Muscle of leg (tissue), 11 donors: Measurements from ENCODE around the gene TK1. TPM values are rescaled to one million over a fixed set of nuclear protein-coding genes. Genes with fewer than 3 reads are reported as not detected.
A peak's percentile ranks its signal among the peaks of the same experiment; 100 is the strongest.

Experiments used
- DNase-seq: peaks from one replicate; pipeline ENCODE4 v3.0.0; 2013
- H3K27ac ChIP-seq: one replicate; pipeline ENCODE4 v1.5.1; 2013; ENCODE audit warnings: mild to moderate bottlenecking, low read length, control low read depth
- H3K27me3 ChIP-seq: one replicate; pipeline ENCODE4 v1.6.1; 2013; ENCODE audit warnings: low read length; ENCODE audit not compliant: control insufficient read depth, insufficient read depth
- H3K36me3 ChIP-seq: one replicate; pipeline ENCODE4 v1.6.1; 2013; ENCODE audit warnings: low read length; ENCODE audit not compliant: control insufficient read depth, insufficient read depth
- H3K4me1 ChIP-seq: one replicate; pipeline ENCODE4 v1.6.1; 2013; ENCODE audit warnings: low read length; ENCODE audit not compliant: control insufficient read depth, insufficient read depth
- H3K4me3 ChIP-seq: one replicate; pipeline ENCODE4 v1.5.1; 2013; ENCODE audit warnings: low read length, control low read depth
- H3K9me3 ChIP-seq: replicated peaks from 2 replicates; pipeline ENCODE4 v1.6.1; 2013; ENCODE audit warnings: low read depth, low read length; ENCODE audit not compliant: control insufficient read depth
- WGBS: methylation state at CpG from one replicate; pipeline ENCODE4 v1.1.5; 2013; ENCODE audit warnings: missing lambda C conversion rate; ENCODE audit not compliant: insufficient coverage; 5-methylcytosine and 5-hydroxymethylcytosine counted together
- polyA plus RNA-seq, 8 donors: library from polyadenylated mRNA; unstranded; fragments of 120-200 nt; gene quantifications; one replicate each; pipeline versions ENCODE4 v1.2.1 to v1.2.3, GENCODE V29; 2013; ENCODE audit warnings: inconsistent platforms in 1 of 8, low replicate concordance in 1 of 8; ENCODE audit not compliant: insufficient read length in 8 of 8, insufficient read depth in 1 of 8
- total RNA-seq: library from RNA; stranded (reverse); fragments of 120-200 nt; gene quantifications from one replicate; pipeline ENCODE4 v1.2.4, GENCODE V29; 2013

The TK1 gene
- total and polyA plus RNA-seq, 9 donors = 11.8 to 31.6 (median 27.5) TPM

- Histone ChIP-seq H3K4me1 (peaks cover 51% of the 10 kb centered on the region), H3K4me3 (no peak overlapping the region), H3K36me3 (peaks cover 34% of the 10 kb centered on the region), H3K9me3 (no peaks in the 10 kb centered on the region), H3K27me3 (no peaks in the 10 kb centered on the region), H3K27ac (no peak overlapping the region)
- no peak for DNase-seq
- WGBS = 91% methylated on average over 1 of the region's 2 CpGs
Observed at GRCh38 chr17:78180508-78180907, 6.3 kb downstream of the TK1 start.

GRCh38 chr17:78180083-78180482, 6.8 kb downstream of the TK1 start:
- peaks cover 37% of the 10 kb centered on the region for H3K36me3 ChIP-seq
- peaks cover 53% of the 10 kb centered on the region for H3K4me1 ChIP-seq
- H3K27me3 ChIP-seq = no peaks in the 10 kb centered on the region
- H3K9me3 ChIP-seq = no peaks in the 10 kb centered on the region
- no peak overlapping the region for H3K4me3 ChIP-seq
- 78% methylated on average over 6 of the region's 14 CpGs for WGBS
- no peak for DNase-seq
- peak overlapping the region; percentile 64 for H3K27ac ChIP-seq

- 89% methylated on average over 17 of the region's 17 CpGs for WGBS
- Histone ChIP-seq H3K4me3 (no peak overlapping the region), H3K9me3 (no peaks in the 10 kb centered on the region), H3K27ac (peak overlapping the region; percentile 64), H3K36me3 (peaks cover 43% of the 10 kb centered on the region), H3K27me3 (no peaks in the 10 kb centered on the region), H3K4me1 (peaks cover 53% of the 10 kb centered on the region)
- DNase-seq = no peak
Observed at GRCh38 chr17:78179372-78179771, 7.5 kb downstream of the TK1 start.

- Histone ChIP-seq H3K9me3 (no peaks in the 10 kb centered on the region), H3K27me3 (no peaks in the 10 kb centered on the region), H3K4me1 (peaks cover 73% of the 10 kb centered on the region), H3K36me3 (peaks cover 52% of the 10 kb centered on the region), H3K4me3 (no peak overlapping the region), H3K27ac (no peak overlapping the region)
- peak; percentile 69 for DNase-seq
- 0% methylated on average over 1 of the region's 14 CpGs for WGBS
Observed at GRCh38 chr17:78176548-78177025, 10.3 kb downstream of the TK1 start.

- no peak overlapping the region for H3K4me3 ChIP-seq
- H3K4me1 ChIP-seq = peaks cover 83% of the 10 kb centered on the region
- WGBS = 42% methylated on average over 10 of the region's 14 CpGs
- peaks cover 53% of the 10 kb centered on the region for H3K36me3 ChIP-seq
- H3K9me3 ChIP-seq = no peaks in the 10 kb centered on the region
- DNase-seq = no peak
- no peaks in the 10 kb centered on the region for H3K27me3 ChIP-seq
- H3K27ac ChIP-seq = peak overlapping the region; percentile 89
Observed at GRCh38 chr17:78175643-78175981, 11.2 kb downstream of the TK1 start.

- H3K27ac ChIP-seq = peak overlapping the region; percentile 89
- H3K4me1 ChIP-seq = peaks cover 84% of the 10 kb centered on the region
- H3K4me3 ChIP-seq = no peak overlapping the region
- peaks cover 50% of the 10 kb centered on the region for H3K36me3 ChIP-seq
- WGBS = 71% methylated on average over 21 of the region's 28 CpGs
- H3K9me3 ChIP-seq = no peaks in the 10 kb centered on the region
- H3K27me3 ChIP-seq = no peaks in the 10 kb centered on the region
- peak; percentile 72 for DNase-seq
Observed at GRCh38 chr17:78174870-78175642, 11.8 kb downstream of the TK1 start.

- no peak overlapping the region for H3K4me3 ChIP-seq
- 55% methylated on average over 13 of the region's 15 CpGs for WGBS
- no peaks in the 10 kb centered on the region for H3K9me3 ChIP-seq
- DNase-seq = peak; percentile 67
- no peaks in the 10 kb centered on the region for H3K27me3 ChIP-seq
- peaks cover 84% of the 10 kb centered on the region for H3K4me1 ChIP-seq
- peak overlapping the region; percentile 89 for H3K27ac ChIP-seq
- H3K36me3 ChIP-seq = peaks cover 48% of the 10 kb centered on the region
Observed at GRCh38 chr17:78174346-78174869, 12.4 kb downstream of the TK1 start.

GRCh38 chr17:78173097-78173715, 13.6 kb downstream of the TK1 start:
- Histone ChIP-seq H3K4me1 (peaks cover 79% of the 10 kb centered on the region), H3K4me3 (no peak overlapping the region), H3K27ac (peak overlapping the region; percentile 89), H3K36me3 (peaks cover 38% of the 10 kb centered on the region), H3K27me3 (no peaks in the 10 kb centered on the region), H3K9me3 (no peaks in the 10 kb centered on the region)
- DNase-seq = no peak
- whole genome bisulfite sequencing = 61% methylated on average over 6 of the region's 11 CpGs

GRCh38 chr17:78172249-78173051, 14.4 kb downstream of the TK1 start:
- WGBS = 45% methylated on average over 11 of the region's 19 CpGs
- Histone ChIP-seq H3K4me3 (no peak overlapping the region), H3K9me3 (no peaks in the 10 kb centered on the region), H3K27ac (peak overlapping the region; percentile 89), H3K27me3 (no peaks in the 10 kb centered on the region), H3K4me1 (peaks cover 82% of the 10 kb centered on the region), H3K36me3 (peaks cover 36% of the 10 kb centered on the region)
- peak; percentile 62 for DNase-seq
